HG03442 (cell line): ENCODE measurements around the gene PHPT1.
"Not testable (repeated sequence)": the region's sequence is repeated elsewhere in the genome, so short reads cannot be mapped to it uniquely, and the experiment has no call there.

Experiments used
- ATAC-seq: cut with Tn5 transposase; IDR thresholded peaks from one replicate; pipeline ENCODE4 v1.9.1; 2021; ENCODE audit warnings: mild to moderate bottlenecking, moderate library complexity; ENCODE audit not compliant: unreplicated experiment

Gene PHPT1

DNA sequence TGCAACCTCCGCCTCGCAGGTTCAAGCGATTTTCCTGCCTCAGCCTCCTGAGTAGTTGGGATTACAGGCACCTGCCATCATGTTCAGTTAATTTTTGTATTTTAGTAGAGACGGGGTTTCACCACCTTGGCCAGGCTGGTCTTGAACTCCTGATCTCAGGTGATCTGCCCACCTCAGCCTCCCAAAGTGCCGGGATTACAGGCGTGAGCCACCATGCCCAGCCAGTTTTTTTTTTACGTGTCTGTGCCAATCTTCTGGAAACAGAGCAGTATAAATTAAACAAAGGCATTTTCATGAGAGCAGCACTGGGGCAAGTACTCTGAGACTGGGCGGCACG lies 33.7 kb downstream of the PHPT1 start:
- not testable (repeated sequence) for ATAC-seq

DNA sequence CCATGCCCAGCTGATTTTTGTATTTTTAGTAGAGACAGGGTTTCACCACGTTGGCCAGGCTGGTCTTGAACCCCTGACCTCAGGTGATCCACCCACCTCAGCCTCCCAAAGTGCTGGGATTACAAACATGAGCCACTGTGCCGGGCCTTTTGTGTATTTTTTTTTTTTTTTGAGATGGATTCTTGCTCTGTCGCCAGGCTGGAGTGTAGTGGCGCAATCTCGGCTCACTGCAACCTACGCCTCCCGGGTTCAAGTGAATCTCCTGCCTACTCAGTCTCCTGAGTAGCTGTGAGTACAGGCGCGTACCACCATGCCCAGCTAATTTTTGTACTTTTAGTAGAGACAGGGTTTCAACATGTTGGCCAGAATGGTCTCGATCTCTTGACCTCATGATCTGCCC lies 34.5 kb downstream of the PHPT1 start:
- ATAC-seq, result not testable (repeated sequence)

DNA sequence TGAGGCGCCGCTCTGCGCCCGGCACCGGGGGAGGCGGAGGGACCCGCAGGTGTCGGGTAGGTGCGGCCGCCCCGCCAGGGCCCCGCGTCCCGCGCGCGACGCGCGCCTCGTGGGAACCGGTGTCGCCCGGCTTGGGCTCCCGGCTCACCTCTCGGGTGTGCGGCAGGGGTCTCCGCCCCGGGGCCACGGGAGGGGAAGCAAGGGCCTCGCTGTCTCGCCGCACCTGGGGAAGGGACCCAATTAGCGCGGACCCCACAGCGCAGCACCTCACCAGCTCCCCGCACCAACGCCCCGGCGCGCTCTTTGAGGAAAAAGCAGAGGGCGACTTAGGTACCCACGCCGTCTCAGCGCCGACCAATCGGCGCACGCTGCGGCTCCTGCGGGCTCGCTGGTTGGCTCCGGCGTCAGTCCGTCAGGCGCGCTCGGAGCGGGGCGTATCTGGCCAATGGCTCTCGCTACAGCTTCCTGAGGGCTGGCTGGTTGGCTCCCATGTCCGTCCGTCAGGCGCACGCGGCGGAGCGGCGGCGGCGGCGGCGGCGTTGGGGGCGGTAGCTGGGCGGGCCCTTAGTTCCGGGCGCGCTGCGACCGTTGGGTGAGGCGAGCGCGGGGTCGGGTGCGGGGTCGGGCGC lies 36.9 kb downstream of the PHPT1 start, which contains the start of gene TRAF2:
TRAF2 (plus strand) TSS at position 567 of the 629 bp plus-strand sequence. CDS start 12,225 bp downstream, outside the sequence.
- peak; percentile 70 for ATAC-seq

DNA sequence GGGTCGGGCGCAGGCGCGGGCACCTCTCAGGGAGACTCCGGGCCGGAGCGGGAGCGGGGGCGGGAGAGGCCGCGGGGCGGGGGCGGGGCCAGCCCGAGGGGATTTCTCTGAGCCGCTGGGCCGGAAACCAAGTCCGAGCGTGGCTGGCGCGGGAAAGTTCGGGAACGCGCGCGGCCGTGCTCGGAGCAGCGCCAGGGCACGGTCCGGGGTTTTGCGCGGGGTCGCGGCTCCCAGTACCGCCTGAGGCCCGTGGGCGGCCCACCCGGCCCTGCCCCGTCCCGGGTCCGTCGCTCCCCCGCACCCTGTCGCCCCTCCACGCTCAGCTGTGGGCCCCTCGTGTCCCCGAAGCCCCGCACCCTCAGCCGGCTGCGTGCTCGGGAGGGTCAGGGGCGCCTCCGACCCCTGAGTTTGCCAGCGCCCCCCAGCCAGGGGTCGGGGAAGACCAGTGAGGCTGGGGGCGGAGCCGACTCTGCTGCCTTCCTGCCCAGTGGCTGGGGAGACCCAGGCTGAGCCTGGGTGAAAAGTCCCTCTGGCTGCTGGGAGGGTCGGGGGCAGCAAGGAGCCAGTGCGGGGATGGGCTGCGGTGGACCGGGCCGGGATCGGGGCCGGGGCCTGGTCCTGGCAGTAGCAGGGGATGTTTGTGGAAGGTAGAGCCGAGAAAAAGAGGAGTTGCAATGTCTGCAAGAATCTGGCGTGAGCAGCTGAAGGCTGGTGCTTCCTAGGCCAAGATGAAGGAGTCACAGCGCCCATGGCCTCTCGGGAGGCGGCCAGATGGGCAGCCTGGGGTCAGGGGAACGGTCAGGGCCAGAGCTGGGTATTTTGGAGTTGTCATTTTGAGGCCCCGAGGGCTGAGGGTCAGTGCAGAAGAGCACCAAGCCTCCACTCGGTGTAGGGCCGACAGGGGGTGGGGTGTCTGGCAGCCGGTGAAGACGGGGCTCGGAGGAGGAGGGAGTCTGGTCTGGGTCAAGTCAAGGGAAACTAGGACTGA lies 37.7 kb downstream of the PHPT1 start:
- peak; percentile 27 for ATAC-seq

DNA sequence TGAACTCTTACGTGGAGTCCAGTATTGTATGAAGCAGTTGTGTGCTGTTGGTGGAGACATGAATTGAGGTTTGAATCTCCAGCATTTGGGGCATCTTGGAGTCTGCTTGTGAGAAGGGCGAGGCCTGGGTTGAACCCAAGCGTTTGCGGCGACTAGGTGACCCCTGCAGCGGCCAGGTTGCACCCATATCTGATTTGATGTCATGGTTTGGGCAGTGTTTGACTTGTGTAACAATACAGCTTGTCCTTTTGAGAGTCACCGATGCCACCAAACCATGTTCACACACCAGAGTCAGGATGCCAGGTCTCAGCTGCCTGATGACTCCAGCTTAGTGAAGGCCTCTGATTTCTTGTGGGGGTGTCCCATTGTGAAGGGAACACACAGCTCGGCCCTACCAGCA lies 39.2 kb downstream of the PHPT1 start:
- no peak for ATAC-seq

DNA sequence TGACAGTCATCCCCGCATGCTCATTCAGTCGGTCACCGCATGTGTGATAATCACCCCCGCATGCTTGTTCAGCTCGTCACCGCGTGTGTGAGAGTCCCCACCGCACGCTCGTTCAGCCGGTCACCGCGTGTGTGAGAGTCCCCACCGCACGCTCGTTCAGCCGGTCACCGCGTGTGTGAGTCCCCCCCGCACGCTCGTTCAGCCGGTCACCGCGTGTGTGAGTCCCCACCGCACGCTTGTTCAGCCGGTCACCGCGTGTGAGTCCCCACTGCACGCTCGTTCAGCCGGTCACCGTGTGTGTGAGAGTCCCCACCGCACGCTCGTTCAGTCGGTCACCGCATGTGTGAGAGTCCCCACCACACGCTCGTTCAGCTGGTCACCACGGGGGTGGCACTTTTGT lies 40.6 kb downstream of the PHPT1 start:
- no peak for ATAC-seq

DNA sequence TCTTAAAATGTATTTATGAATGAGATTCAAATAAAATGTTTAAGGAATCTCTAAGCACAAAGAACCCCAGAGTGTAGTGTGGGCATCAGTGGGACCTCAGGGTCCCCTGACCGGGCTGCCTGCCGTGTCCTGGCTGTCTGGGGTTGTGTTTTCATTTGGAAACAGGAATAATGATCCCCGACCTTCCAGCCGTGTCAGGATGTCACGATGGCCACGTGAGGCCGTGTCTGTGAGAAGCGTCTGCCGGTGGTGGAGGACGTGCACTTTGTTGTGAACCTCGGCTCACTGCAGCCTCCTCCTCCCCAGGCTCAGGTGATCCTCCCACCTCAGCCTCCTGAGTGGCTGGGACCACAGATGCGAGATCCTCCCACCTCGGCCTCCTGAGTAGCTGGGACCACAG lies 41.5 kb downstream of the PHPT1 start:
- no peak for ATAC-seq

DNA sequence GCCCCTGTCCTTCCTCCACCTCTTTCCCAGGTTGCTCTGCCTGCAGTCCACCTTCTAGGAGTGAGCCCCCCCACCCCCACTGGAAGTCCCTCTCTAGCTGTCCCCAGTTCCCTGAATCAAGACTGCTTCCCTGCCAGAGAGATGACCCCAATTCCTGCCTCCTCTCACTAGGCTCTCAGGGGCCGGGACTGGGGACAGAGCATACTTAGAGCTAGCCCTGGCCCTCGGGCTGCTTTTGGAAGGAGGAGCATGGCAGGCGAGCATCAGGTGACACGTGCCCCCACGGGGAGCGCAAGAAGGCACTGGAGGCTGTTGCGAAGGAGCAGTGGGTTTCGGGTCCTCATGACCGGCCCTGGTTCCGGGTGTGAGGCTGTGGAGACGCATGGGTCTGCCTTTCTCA lies 46.8 kb downstream of the PHPT1 start:
- ATAC-seq, result no peak

DNA sequence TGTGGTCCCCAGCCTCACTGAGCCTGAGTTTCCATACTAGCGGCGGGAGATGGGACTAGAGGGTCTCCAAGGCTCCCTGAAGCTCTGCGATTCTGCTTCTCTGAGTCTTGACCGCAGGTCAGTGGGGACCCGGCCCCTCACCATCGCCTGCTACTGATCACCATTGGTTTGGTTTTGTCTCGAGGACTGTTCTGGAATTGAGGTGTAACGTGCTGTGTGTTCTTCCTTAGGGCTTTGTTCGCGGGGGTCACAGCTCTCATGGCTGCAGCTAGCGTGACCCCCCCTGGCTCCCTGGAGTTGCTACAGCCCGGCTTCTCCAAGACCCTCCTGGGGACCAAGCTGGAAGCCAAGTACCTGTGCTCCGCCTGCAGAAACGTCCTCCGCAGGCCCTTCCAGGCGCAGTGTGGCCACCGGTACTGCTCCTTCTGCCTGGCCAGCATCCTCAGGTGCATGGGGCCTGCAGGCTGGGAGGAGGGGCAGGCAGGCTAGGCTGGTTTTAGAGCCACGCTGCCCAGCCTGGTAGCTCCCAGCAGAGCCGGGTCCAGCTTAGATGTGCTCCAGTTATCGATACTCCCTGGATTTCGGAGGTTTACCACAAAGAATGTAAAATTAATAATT lies 49.4 kb downstream of the PHPT1 start:
- ATAC-seq, result no peak

DNA sequence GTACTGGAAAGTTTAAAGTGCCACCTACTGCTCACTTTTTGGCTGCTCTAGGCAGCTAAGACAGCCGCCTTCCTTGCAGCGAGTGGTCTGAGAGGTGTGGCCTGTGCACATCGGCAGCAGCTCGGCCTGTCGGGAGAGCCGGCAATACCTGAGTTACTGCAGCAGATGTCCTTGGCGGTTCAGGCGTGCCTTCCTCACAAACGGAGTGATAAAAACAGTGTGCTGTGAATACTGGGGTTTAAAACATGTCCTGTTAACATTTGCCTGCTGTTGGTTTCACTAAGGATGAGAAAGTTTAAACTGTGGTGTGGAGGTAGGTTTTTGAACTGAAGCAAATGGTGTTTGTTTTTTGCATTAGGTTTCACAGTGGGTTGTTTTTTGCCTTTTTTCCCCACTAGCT lies 50.0 kb downstream of the PHPT1 start:
- ATAC-seq, result no peak

DNA sequence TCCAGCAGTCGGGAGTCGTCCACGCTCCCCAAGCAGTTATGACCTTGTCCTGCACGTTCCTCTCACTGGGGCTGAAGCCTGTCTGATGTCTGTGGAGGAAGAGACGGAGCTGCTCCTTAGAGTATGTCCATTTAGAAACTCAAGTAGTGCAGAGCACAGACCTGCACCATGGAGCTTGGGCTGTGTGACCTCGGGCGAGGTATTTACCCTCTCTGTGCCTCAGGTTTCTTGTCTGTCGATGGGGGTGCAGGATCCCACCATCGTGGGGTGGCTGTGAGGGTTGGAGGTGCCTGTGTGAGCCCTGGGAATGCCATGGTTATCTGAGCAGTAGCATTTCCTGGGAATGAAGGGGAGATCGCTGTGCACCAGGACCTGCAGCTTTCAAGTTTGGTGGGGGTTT lies 51.3 kb downstream of the PHPT1 start:
- no peak for ATAC-seq
